Spleen (tissue), 11 donors: Measurements from ENCODE around the gene EPHA5. TPM values are rescaled to one million over a fixed set of nuclear protein-coding genes. Genes with fewer than 3 reads are reported as not detected.

ENCODE experiments used
- DNase-seq: peaks from one replicate; pipeline ENCODE4 v3.0.0-alpha.2; 2020
- H3K27ac ChIP-seq, 8 donors: fragments of 200-600 bp; sonication (generic) in 7 of 8; 1 replicate in 4 of 8; 2 replicates in 4 of 8; pipeline versions ENCODE4 v1.5.0 to v1.8.0; 2016 to 2021; ENCODE audit warnings: inconsistent platforms in 4 of 8, mild to moderate bottlenecking in 4 of 8, moderate library complexity in 1 of 8
- H3K27me3 ChIP-seq, 7 donors: fragments of 200-600 bp; sonication (generic) in 6 of 7; replicated peaks in 1 of 7; 1 replicate in 4 of 7; 2 replicates in 3 of 7; pipeline versions ENCODE4 v1.5.0 to v1.8.0; 2016 to 2021; ENCODE audit warnings: inconsistent platforms in 3 of 7, mild to moderate bottlenecking in 1 of 7
- H3K36me3 ChIP-seq, 6 donors: fragments of 200-600 bp; sonication (generic) in 5 of 6; 1 replicate in 4 of 6; 2 replicates in 2 of 6; pipeline versions ENCODE4 v1.5.0 to v1.8.0; 2016 to 2021; ENCODE audit warnings: inconsistent platforms in 2 of 6
- H3K4me1 ChIP-seq, 6 donors: fragments of 200-600 bp; sonication (generic) in 5 of 6; 1 replicate in 3 of 6; 2 replicates in 3 of 6; pipeline versions ENCODE4 v1.5.0 to v1.8.0; 2016 to 2021; ENCODE audit warnings: inconsistent platforms in 3 of 6
- H3K4me3 ChIP-seq, 8 donors: fragments of 200-600 bp; sonication (generic) in 7 of 8; 1 replicate in 4 of 8; 2 replicates in 4 of 8; pipeline versions ENCODE4 v1.5.0 to v1.8.0; 2016 to 2021; ENCODE audit warnings: inconsistent platforms in 4 of 8, mild to moderate bottlenecking in 4 of 8, moderate library complexity in 2 of 8
- H3K9me3 ChIP-seq, 8 donors: fragments of 200-600 bp; sonication (generic) in 7 of 8; 1 replicate in 4 of 8; 2 replicates in 4 of 8; pipeline versions ENCODE4 v1.5.0 to v1.8.0; 2016 to 2021; ENCODE audit warnings: inconsistent platforms in 4 of 8
- CTCF ChIP-seq, 11 experiments: fragments of 200-600 bp in 7 of 11; fragments of 450-650 bp in 4 of 11; sonication (generic) in 4 of 11; IDR thresholded peaks in 8 of 11; conservative IDR thresholded peaks in 3 of 11; 1 replicate in 7 of 11; 2 replicates in 4 of 11; pipeline versions ENCODE4 v1.4.0 to v1.8.0; 2016 to 2021; ENCODE audit warnings: antibody characterized with exemption in 11 of 11, inconsistent platforms in 4 of 11, mild to moderate bottlenecking in 1 of 11
- POLR2A ChIP-seq, 3 donors: fragments of 450-650 bp; IDR thresholded peaks; one replicate each; pipeline ENCODE4 v1.5.1; 2017; ENCODE audit warnings: antibody characterized with exemption in 3 of 3, mild to moderate bottlenecking in 1 of 3
- POLR2AphosphoS5 ChIP-seq, 3 donors: sonication (generic); formaldehyde crosslinking; IDR thresholded peaks; one replicate each; pipeline ENCODE4 v1.5.1; 2017; ENCODE audit warnings: antibody characterized with exemption in 3 of 3
- WGBS, 5 donors: extraction: QIAGEN DNeasy Blood & Tissue Kit in 3 of 5; methylation state at CpG; one replicate each; pipeline versions ENCODE4 v1.1.5 to v1.1.7; 2013 to 2018; 5-methylcytosine and 5-hydroxymethylcytosine counted together
- intact Hi-C: fragments of 100-400 bp; cut with DNase I; formaldehyde crosslinking; loops from one replicate; pipeline ENCODE4 v1.15.0; 2023; ENCODE audit warnings: low total_unique reads
- polyA plus RNA-seq, 3 donors: library from polyadenylated mRNA; stranded (reverse); fragments of 200-250 nt; gene quantifications; one replicate each; pipeline ENCODE4 v1.2.1, GENCODE V29; 2013
- total RNA-seq, 7 donors: library from RNA; depleted of rRNA in 3 of 7; stranded (reverse); fragments of >200 nt in 3 of 7; fragmentation: NEBNext Ultra II Directional in 4 of 7; extraction: Animal tissue kit (Norgen Biotek cat#: 25700) in 4 of 7; gene quantifications; one replicate each; pipeline versions ENCODE4 v1.1.0 to v1.2.1, GENCODE V29; 2016 to 2021
- donor health status: healthy with polysubstance abuse.
- donor health status: DM: no; HTN: no; CAD: no; lungs with moderate emphysema.
- donor health status: DM: no; HTN: no; CAD: no.
- donor health status: Bipolar disorder and iron deficiency.
- donor health status: healthy.
- donor health status: DM: no; HTN: no; CAD: no.
- donor health status: DM: yes; HTN: yes; CAD: no.

EPHA5 gene
- total and polyA plus RNA-seq, 10 donors: 0.02 to 0.93 (median 0.42) TPM

GRCh38 chr4:65668201-65669089 lies 1.8 kb downstream of the EPHA5 start:
- WGBS, 5 donors: 6 to 10% (median 8%) methylated on average over 31 to 32 of the region's 32 CpGs
- H3K27me3 ChIP-seq: peaks cover 0 to 61% (median 42%) of the 10 kb centered on the region in 7 donors
- no peaks in the 10 kb centered on the region for H3K9me3 ChIP-seq
- H3K4me1 ChIP-seq: peaks cover 0 to 30% (median 19%) of the 10 kb centered on the region in 6 donors
- TF ChIP-seq CTCF (IDR thresholded peaks at IDR 0.05 in 8 of 11, conservative IDR thresholded peaks at IDR 0.05 in 3 of 11) (no peak), POLR2A (IDR thresholded peaks at IDR 0.05) (no peak), POLR2AphosphoS5 (IDR thresholded peaks at IDR 0.05) (no peak)
- peak overlapping the region in 5 of 8 donors; percentile 23 to 59 (median 29) for H3K4me3 ChIP-seq
- DNase-seq: peak; percentile 62
- H3K36me3 ChIP-seq: no peaks in the 10 kb centered on the region
- no peak overlapping the region for H3K27ac ChIP-seq
- intact Hi-C loops: no loop called here

- TF ChIP-seq POLR2AphosphoS5 (IDR thresholded peaks at IDR 0.05) (no peak), POLR2A (IDR thresholded peaks at IDR 0.05) (no peak), CTCF (IDR thresholded peaks at IDR 0.05 in 8 of 11, conservative IDR thresholded peaks at IDR 0.05 in 3 of 11) (no peak)
- DNase-seq: no peak
- Histone ChIP-seq H3K27me3 (peaks cover 0 to 61% (median 42%) of the 10 kb centered on the region in 7 donors), H3K4me1 (peaks cover 0 to 30% (median 19%) of the 10 kb centered on the region in 6 donors), H3K9me3 (no peaks in the 10 kb centered on the region), H3K27ac (no peak overlapping the region), H3K36me3 (no peaks in the 10 kb centered on the region), H3K4me3 (peak overlapping the region in 1 of 8 donors; percentile 59)
- WGBS, 5 donors: 17 to 29% (median 25%) methylated on average over 10 of the region's 10 CpGs
- intact Hi-C loops: no loop called here
These were observed 2.7 kb downstream of the EPHA5 start for GRCh38 chr4:65667506-65668041.

DNA sequence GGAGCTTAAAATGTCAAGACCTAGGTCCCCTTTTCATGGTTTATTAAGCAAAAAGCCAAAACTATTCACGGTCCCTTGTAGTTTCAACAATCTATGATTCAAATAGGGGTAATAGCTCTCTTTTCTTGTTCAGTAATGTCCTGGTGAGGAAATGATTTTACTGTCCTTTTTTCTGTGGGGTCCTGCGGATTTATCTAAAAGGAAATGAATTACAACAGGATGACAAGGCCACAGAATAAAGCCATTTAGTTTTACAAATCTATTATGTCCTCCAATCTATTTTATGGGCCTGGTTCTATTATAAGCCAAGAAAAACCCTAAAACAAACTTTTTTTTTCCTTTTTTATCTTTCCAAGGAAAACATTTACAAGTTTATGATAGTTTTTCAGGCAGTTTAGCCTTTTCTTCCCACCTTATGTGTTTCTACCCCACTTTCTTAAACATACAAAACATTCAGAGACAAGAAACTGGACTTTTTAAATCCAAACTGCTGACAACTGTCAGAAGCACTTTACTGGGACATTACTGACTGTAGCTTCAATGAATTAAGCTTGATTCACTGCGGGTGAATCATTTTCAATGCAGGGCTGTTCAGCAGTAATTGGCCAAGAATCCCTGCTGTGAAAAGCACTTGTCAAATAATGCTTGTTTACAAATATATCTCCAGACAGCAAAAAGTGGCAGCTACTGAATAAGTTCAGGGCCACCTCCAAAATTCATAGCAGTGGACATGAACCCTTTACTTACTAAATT lies 4.3 kb downstream of the EPHA5 start:
- DNase-seq: no peak
- 56 to 63% (median 59%) methylated on average over 3 of the region's 3 CpGs for WGBS, 5 donors
- intact Hi-C loops: no loop called here
- peaks cover 0 to 50% (median 39%) of the 10 kb centered on the region in 7 donors for H3K27me3 ChIP-seq
- H3K9me3 ChIP-seq: no peaks in the 10 kb centered on the region
- TF ChIP-seq POLR2AphosphoS5 (IDR thresholded peaks at IDR 0.05): no peak
- TF ChIP-seq POLR2A (IDR thresholded peaks at IDR 0.05): no peak
- TF ChIP-seq CTCF (IDR thresholded peaks at IDR 0.05 in 8 of 11, conservative IDR thresholded peaks at IDR 0.05 in 3 of 11): no peak
- H3K27ac ChIP-seq: no peak overlapping the region
- peaks cover 0 to 30% (median 19%) of the 10 kb centered on the region in 6 donors for H3K4me1 ChIP-seq
- H3K36me3 ChIP-seq: no peaks in the 10 kb centered on the region
- H3K4me3 ChIP-seq: no peak overlapping the region
